Heart left ventricle (tissue), 16 donors: Measurements from ENCODE around the gene CDK5RAP2. TPM values are rescaled to one million over a fixed set of nuclear protein-coding genes. Genes with fewer than 3 reads are reported as not detected.

Source experiments
- ATAC-seq, 4 donors: fragments of 200-7000 bp; cut with Tn5 transposase; one replicate each; pipeline ENCODE4 v1.9.1; 2020 to 2022; ENCODE audit warnings: moderate library complexity in 4 of 4, mild to moderate bottlenecking in 3 of 4, moderate number of reproducible peaks in 1 of 4
- DNase-seq, 5 donors: peaks; one replicate each; pipeline ENCODE4 v3.0.0-alpha.2; 2020
- H3K27ac ChIP-seq, 12 donors: fragments of 200-600 bp; sonication (generic) in 4 of 12; one replicate each; pipeline versions ENCODE4 v1.5.0 to v1.8.0; 2016 to 2022; ENCODE audit warnings: mild to moderate bottlenecking in 2 of 12
- H3K27me3 ChIP-seq, 9 donors: fragments of 200-600 bp; sonication (generic) in 2 of 9; one replicate each; pipeline versions ENCODE4 v1.5.1 to v1.8.0; 2016 to 2022; ENCODE audit warnings: mild to moderate bottlenecking in 3 of 9
- H3K36me3 ChIP-seq, 9 donors: fragments of 200-600 bp; sonication (generic) in 2 of 9; one replicate each; pipeline versions ENCODE4 v1.5.0 to v1.8.0; 2018 to 2022; ENCODE audit warnings: mild to moderate bottlenecking in 2 of 9
- H3K4me1 ChIP-seq, 12 donors: fragments of 200-600 bp; sonication (generic) in 4 of 12; one replicate each; pipeline versions ENCODE4 v1.5.0 to v1.8.0; 2016 to 2022; ENCODE audit warnings: mild to moderate bottlenecking in 3 of 12
- H3K4me3 ChIP-seq, 12 donors: fragments of 200-600 bp; sonication (generic) in 4 of 12; one replicate each; pipeline versions ENCODE4 v1.5.0 to v1.8.0; 2017 to 2022; ENCODE audit warnings: mild to moderate bottlenecking in 9 of 12, moderate library complexity in 4 of 12
- H3K9me3 ChIP-seq, 12 donors: fragments of 200-600 bp; sonication (generic) in 4 of 12; one replicate each; pipeline versions ENCODE4 v1.5.0 to v1.8.0; 2016 to 2022; ENCODE audit warnings: mild to moderate bottlenecking in 1 of 12
- POLR2A ChIP-seq, 2 donors: fragments of 450-650 bp; IDR thresholded peaks; one replicate each; pipeline ENCODE4 v1.6.1; 2017; ENCODE audit warnings: antibody characterized with exemption in 2 of 2, mild to moderate bottlenecking in 2 of 2, moderate library complexity in 2 of 2
- WGBS, 4 donors: extraction: QIAGEN DNeasy Blood & Tissue Kit in 2 of 4; methylation state at CpG; one replicate each; pipeline versions ENCODE4 v1.1.5 to v1.1.7; 2013 to 2018; 5-methylcytosine and 5-hydroxymethylcytosine counted together
- intact Hi-C, 10 donors: fragments of 100-400 bp; cut with DNase I; formaldehyde crosslinking; loops; one replicate each; pipeline versions ENCODE4 v1.11.1 to v1.14.2; 2022
- polyA plus RNA-seq, 2 donors: library from polyadenylated mRNA; stranded (reverse); fragments of 200-250 nt; gene quantifications; one replicate each; pipeline ENCODE4 v1.2.3, GENCODE V29; 2013
- total RNA-seq, 9 donors: library from RNA; depleted of rRNA in 2 of 9; stranded (reverse); fragments of >200 nt in 2 of 9; fragmentation: NEBNext Ultra II Directional in 3 of 9; extraction: Animal tissue kit (Norgen Biotek cat#: 25700) in 3 of 9; gene quantifications; one replicate each; pipeline versions ENCODE4 v1.1.0 to v1.2.4, GENCODE V29; 2016 to 2023
- TF ChIP-seq, protein P1 (sequence below), 12 donors: fragments of 200-600 bp; sonication (generic) in 4 of 12; IDR thresholded peaks; one replicate each; pipeline versions ENCODE4 v1.5.0 to v1.8.0; 2018 to 2022; ENCODE audit warnings: antibody characterized with exemption in 12 of 12, mild to moderate bottlenecking in 5 of 12
- donor health status: ischemic (EF 13 %, LVEDD 7.1; RV severe dilation, severe dysfunction).
- donor health status: healthy with polysubstance abuse.
- donor health status: DM: no; HTN: yes; CAD: no.
- donor health status: DM: no; HTN: no; CAD: no.
- donor health status: ischemic (EF 25% LVEDD 6.9; RV normal size, moderate dysfunction).
- donor health status: ischemic (EF 25% LVEDD 5.7; RV mildly dilated, moderate dysfunction).
- donor health status: healthy.
- donor health status: DM: yes; HTN: yes; CAD: no.
- donor health status: ischemic (EF 35%, LVEDD 5.7; RV mildly dilated, moderate dysfunction).
- donor health status: nonischemic (EF 11% LVEDD 7.7; RV severe dilation, severe dysfunction).
- donor health status: DM: yes; HTN: yes; CAD: no.
- donor health status: PGD.
- donor health status: ischemic (EF 29% LVEDD 5.4; RV normal size, mild dysfunction).
- donor health status: nonischemic (EF 23%, LVEDD 6.1; RV moderate dilation, normal function).

The CDK5RAP2 gene
- total and polyA plus RNA-seq, 11 donors = 26.1 to 114 (median 53.1) TPM

DNA sequence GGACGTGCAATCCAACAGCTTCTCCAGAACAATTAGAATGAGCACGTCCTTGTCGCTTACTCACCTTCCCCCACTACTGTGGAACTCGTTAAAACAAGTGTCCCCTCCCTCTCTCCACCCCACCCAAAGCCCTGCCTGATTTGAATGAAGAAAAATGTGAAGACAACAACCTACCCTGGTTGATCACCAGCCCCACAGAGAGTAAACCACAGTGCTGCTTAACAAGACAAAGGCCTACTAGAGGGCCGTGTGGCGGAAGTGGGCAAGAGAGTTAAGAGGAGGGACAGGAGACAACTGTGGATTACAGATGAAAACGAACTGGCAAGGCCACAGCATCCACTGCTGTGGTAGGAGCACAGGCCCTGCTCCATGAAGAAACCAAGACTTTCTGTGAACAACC is 51.1 kb downstream of the CDK5RAP2 start:
- Histone ChIP-seq H3K36me3 (peaks cover 0 to 86% (median 73%) of the 10 kb centered on the region in 9 donors), H3K4me1 (peaks cover 0 to 20% (median 0%) of the 10 kb centered on the region in 12 donors), H3K27ac (no peak overlapping the region), H3K27me3 (no peaks in the 10 kb centered on the region), H3K4me3 (no peak overlapping the region), H3K9me3 (no peaks in the 10 kb centered on the region)
- TF ChIP-seq POLR2A (IDR thresholded peaks at IDR 0.05) = no peak
- TF ChIP-seq, protein P1, sequence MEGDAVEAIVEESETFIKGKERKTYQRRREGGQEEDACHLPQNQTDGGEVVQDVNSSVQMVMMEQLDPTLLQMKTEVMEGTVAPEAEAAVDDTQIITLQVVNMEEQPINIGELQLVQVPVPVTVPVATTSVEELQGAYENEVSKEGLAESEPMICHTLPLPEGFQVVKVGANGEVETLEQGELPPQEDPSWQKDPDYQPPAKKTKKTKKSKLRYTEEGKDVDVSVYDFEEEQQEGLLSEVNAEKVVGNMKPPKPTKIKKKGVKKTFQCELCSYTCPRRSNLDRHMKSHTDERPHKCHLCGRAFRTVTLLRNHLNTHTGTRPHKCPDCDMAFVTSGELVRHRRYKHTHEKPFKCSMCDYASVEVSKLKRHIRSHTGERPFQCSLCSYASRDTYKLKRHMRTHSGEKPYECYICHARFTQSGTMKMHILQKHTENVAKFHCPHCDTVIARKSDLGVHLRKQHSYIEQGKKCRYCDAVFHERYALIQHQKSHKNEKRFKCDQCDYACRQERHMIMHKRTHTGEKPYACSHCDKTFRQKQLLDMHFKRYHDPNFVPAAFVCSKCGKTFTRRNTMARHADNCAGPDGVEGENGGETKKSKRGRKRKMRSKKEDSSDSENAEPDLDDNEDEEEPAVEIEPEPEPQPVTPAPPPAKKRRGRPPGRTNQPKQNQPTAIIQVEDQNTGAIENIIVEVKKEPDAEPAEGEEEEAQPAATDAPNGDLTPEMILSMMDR (IDR thresholded peaks at IDR 0.05) = no peak
- no peak for ATAC-seq
- WGBS, 4 donors = 82 to 87% (median 84%) methylated on average over 7 of the region's 7 CpGs
- DNase-seq = no peak
- intact Hi-C loops = no loop called here

DNA sequence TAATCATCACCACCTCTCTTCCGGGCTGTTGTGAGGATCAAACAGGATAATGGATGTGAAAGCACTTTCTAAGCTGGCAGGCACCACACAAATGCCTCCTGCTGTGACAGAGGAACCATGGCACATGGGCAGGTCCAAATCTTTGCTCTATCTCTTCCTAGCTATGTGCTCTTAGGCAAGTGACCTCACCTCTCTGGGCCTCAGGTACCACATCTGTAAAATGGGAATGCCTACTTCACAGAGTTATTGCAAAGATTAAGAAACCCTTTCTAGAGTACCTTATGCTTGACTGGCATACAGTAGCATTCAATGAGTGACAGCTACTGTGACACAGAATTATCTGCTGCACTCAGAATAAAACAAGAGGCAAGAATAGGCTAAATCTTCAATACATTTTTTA is 51.6 kb downstream of the CDK5RAP2 start:
- Histone ChIP-seq H3K36me3 (peaks cover 0 to 88% (median 77%) of the 10 kb centered on the region in 9 donors), H3K4me3 (no peak overlapping the region), H3K27me3 (no peaks in the 10 kb centered on the region), H3K27ac (no peak overlapping the region), H3K4me1 (peaks cover 0 to 20% (median 0%) of the 10 kb centered on the region in 12 donors), H3K9me3 (no peaks in the 10 kb centered on the region)
- ATAC-seq = no peak
- TF ChIP-seq POLR2A (IDR thresholded peaks at IDR 0.05) = no peak
- TF ChIP-seq, protein P1 (IDR thresholded peaks at IDR 0.05) = no peak
- intact Hi-C loops = no loop called here
- DNase-seq = no peak
- 78 to 89% (median 88%) methylated on average over 1 of the region's 1 CpG for WGBS, 4 donors

DNA sequence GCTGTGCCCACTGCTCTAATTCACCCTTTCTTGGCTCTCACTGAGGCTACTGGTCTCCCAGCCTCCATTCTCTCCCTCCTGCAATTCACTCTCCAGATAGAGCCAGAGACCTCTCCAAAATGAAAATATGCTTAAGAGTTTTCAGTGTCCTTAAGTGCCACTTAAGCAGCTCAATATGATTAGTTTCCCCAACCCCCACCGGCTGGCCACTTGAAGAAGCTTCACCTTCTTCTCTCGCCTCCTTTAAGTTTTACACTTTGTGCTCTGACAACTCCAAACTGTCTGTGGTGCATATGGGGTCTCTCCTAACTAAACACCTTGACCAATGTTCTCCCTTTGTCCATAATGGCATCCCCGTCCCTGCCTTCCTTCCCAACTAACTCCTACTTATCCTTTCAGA is 53.4 kb downstream of the CDK5RAP2 start:
- TF ChIP-seq, protein P1 (IDR thresholded peaks at IDR 0.05) = no peak
- TF ChIP-seq POLR2A (IDR thresholded peaks at IDR 0.05) = no peak
- H3K27ac ChIP-seq = no peak overlapping the region
- H3K27me3 ChIP-seq = no peaks in the 10 kb centered on the region
- intact Hi-C loops = no loop called here
- DNase-seq = no peak
- peaks cover 0 to 92% (median 80%) of the 10 kb centered on the region in 9 donors for H3K36me3 ChIP-seq
- peaks cover 0 to 5% (median 0%) of the 10 kb centered on the region in 12 donors for H3K4me1 ChIP-seq
- no peak overlapping the region for H3K4me3 ChIP-seq
- WGBS, 4 donors = 95 to 99% (median 97%) methylated on average over 3 of the region's 3 CpGs
- no peaks in the 10 kb centered on the region for H3K9me3 ChIP-seq
- ATAC-seq = no peak

DNA sequence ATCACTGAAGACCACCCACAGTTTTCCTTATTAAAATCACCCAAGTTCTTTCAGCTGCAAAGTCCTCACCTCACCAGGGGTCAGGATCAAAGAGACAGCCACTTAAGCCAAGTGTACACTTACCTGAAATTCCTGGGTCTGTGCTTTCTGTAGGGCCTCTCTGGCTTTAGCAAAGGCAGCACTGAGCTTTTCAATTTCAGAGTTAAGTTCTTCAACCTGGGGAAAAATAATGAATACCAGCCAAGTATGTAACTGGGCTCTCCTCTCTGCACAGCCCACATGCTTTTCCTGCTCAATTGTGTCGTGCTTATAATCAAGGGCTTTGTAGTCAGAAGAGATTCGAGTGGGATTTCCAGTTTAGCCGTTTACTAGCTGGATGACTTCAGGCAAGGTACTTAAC is 55.1 kb downstream of the CDK5RAP2 start:
- WGBS, 4 donors = 43 to 61% (median 54%) methylated on average over 3 of the region's 3 CpGs
- intact Hi-C loops = no loop called here
- DNase-seq = no peak
- Histone ChIP-seq H3K27me3 (no peaks in the 10 kb centered on the region), H3K4me1 (peaks cover 0 to 5% (median 0%) of the 10 kb centered on the region in 12 donors), H3K27ac (no peak overlapping the region), H3K9me3 (no peaks in the 10 kb centered on the region), H3K4me3 (no peak overlapping the region), H3K36me3 (peaks cover 0 to 86% (median 75%) of the 10 kb centered on the region in 9 donors)
- no peak for ATAC-seq
- no peak for TF ChIP-seq POLR2A (IDR thresholded peaks at IDR 0.05)
- TF ChIP-seq, protein P1 (IDR thresholded peaks at IDR 0.05) = no peak
